CD4-positive, alpha-beta T cell treated with Interleukin-6 for 4 hours (primary cell): Measurements from ENCODE around the gene PKP2.

Source experiments
- DNase-seq: peaks from one replicate; pipeline ENCODE4 v3.0.0-alpha.2; 2020; ENCODE audit warnings: mixed read lengths

The PKP2 gene

GRCh38 chr12:32860192-32860591, 36.4 kb downstream of the PKP2 start:
- DNase-seq = no peak

- no peak for DNase-seq
Measured at GRCh38 chr12:32859389-32859788, 37.2 kb downstream of the PKP2 start.

- no peak for DNase-seq
Measured at GRCh38 chr12:32854716-32855115, 41.9 kb downstream of the PKP2 start.

GRCh38 chr12:32854097-32854496, 42.5 kb downstream of the PKP2 start:
- no peak for DNase-seq

- no peak for DNase-seq
Measured at GRCh38 chr12:32847287-32847686, 49.3 kb downstream of the PKP2 start.

- DNase-seq = no peak
Measured at GRCh38 chr12:32846053-32846452, 50.5 kb downstream of the PKP2 start.

GRCh38 chr12:32843528-32844095, 53.0 kb downstream of the PKP2 start:
- DNase-seq = no peak

GRCh38 chr12:32841061-32841460, 55.5 kb downstream of the PKP2 start:
- no peak for DNase-seq

- no peak for DNase-seq
Measured at GRCh38 chr12:32839828-32840227, 56.7 kb downstream of the PKP2 start.

- no peak for DNase-seq
Measured at GRCh38 chr12:32837974-32838373, 58.6 kb downstream of the PKP2 start.

- no peak for DNase-seq
Measured at GRCh38 chr12:32836710-32837109, 59.9 kb downstream of the PKP2 start.

GRCh38 chr12:32834122-32834521, 62.5 kb downstream of the PKP2 start:
- no peak for DNase-seq

- DNase-seq = no peak
Measured at GRCh38 chr12:32828552-32828951, 68.0 kb downstream of the PKP2 start.

GRCh38 chr12:32828120-32828519, 68.5 kb downstream of the PKP2 start:
- DNase-seq = no peak

- no peak for DNase-seq
Measured at GRCh38 chr12:32826807-32827412, 69.7 kb downstream of the PKP2 start.

- no peak for DNase-seq
Measured at GRCh38 chr12:32824596-32824995, 72.0 kb downstream of the PKP2 start.

- no peak for DNase-seq
Measured at GRCh38 chr12:32822344-32822743, 74.2 kb downstream of the PKP2 start.

- no peak for DNase-seq
Measured at GRCh38 chr12:32821710-32822109, 74.9 kb downstream of the PKP2 start.

GRCh38 chr12:32821293-32821692, 75.3 kb downstream of the PKP2 start:
- DNase-seq = no peak

GRCh38 chr12:32820376-32820931, 76.1 kb downstream of the PKP2 start:
- no peak for DNase-seq

- DNase-seq = no peak
Measured at GRCh38 chr12:32819424-32819823, 77.2 kb downstream of the PKP2 start.

- no peak for DNase-seq
Measured at GRCh38 chr12:32811686-32812392, 84.7 kb downstream of the PKP2 start.

- DNase-seq = no peak
Measured at GRCh38 chr12:32809846-32810245, 86.7 kb downstream of the PKP2 start.

GRCh38 chr12:32809196-32809595, 87.4 kb downstream of the PKP2 start:
- DNase-seq = no peak
